Endothelial cell of umbilical vein (primary cell): ENCODE results near the gene AMN. TPM values are rescaled to one million over a fixed set of nuclear protein-coding genes. Genes with fewer than 3 reads are reported as not detected.

Experiments
- BruUV-seq: library from RNA; stranded (reverse); fragments of 400-500 nt; replicated peaks from 2 replicates; lab custom pipeline; 2021; lab: Mats Ljungman, UMichigan
- CTCF ChIA-PET: fragments of 300-600, 350-600 bp; sonication (Branson Sonifier 250); formaldehyde crosslinking; loops from one replicate; lab custom pipeline; 2021; ENCODE audit warnings: antibody characterized with exemption, inconsistent platforms; lab: Charles Lee
- POLR2A ChIA-PET: fragments of 300-600, 350-600 bp; sonication (Branson Sonifier 250); formaldehyde crosslinking; loops from one replicate; lab custom pipeline; 2021; ENCODE audit warnings: antibody characterized with exemption, inconsistent platforms; lab: Charles Lee
- DNase-seq: peaks from one replicate; pipeline ENCODE4 v3.0.0-alpha.2; 2011; ENCODE audit warnings: low read depth, low spot score
- FAIRE-seq: peaks from 2 replicates; lab custom pipeline; 2011; peaks lifted over from hg19 to GRCh38; lab: Jason Lieb, UNC
- H2AFZ ChIP-seq: 2 replicates; pipeline ENCODE4 v1.6.0; 2012; ENCODE audit warnings: low read depth, low read length, control low read depth, inconsistent platforms
- H3K27ac ChIP-seq: 2 replicates; pipeline ENCODE4 v1.5.1; 2011; ENCODE audit warnings: low read depth, mild to moderate bottlenecking, control low read depth, low read length, moderate library complexity; ENCODE audit not compliant: insufficient read depth
- H3K27me3 ChIP-seq, 2 experiments: 2 replicates each; pipeline versions ENCODE4 v1.6.0 to v1.6.1; 2011; ENCODE audit warnings: low read length in 2 of 2, mixed read lengths in 1 of 2; ENCODE audit not compliant: control insufficient read depth in 2 of 2, insufficient read depth in 2 of 2
- H3K36me3 ChIP-seq, 2 experiments: 2 replicates in 1 of 2; 3 replicates in 1 of 2; pipeline ENCODE4 v1.5.1; 2011; ENCODE audit warnings: low read length in 2 of 2, mild to moderate bottlenecking in 1 of 2, moderate library complexity in 1 of 2; ENCODE audit not compliant: control insufficient read depth in 2 of 2, insufficient read depth in 2 of 2; ENCODE audit errors: extremely low read depth in 1 of 2
- H3K4me1 ChIP-seq: 3 replicates; pipeline ENCODE4 v1.5.1; 2011; ENCODE audit warnings: mild to moderate bottlenecking, low read length; ENCODE audit not compliant: control insufficient read depth, insufficient read depth; ENCODE audit errors: extremely low read depth
- H3K4me2 ChIP-seq: 2 replicates; pipeline ENCODE4 v1.6.1; 2011; ENCODE audit warnings: low read length, control low read depth, mixed read lengths; ENCODE audit not compliant: insufficient read depth
- H3K4me3 ChIP-seq, 3 experiments: fragments of 200-600 bp in 1 of 3; sonication (generic), shearing (Covaris generic) in 1 of 3; replicated peaks in 1 of 3; 2 replicates each; pipeline ENCODE4 v1.5.1; 2011 to 2016; ENCODE audit warnings: control low read depth in 3 of 3, low read length in 3 of 3, mild to moderate bottlenecking in 2 of 3, inconsistent platforms in 1 of 3, low read depth in 1 of 3, moderate library complexity in 1 of 3; ENCODE audit not compliant: insufficient read depth in 1 of 3
- H3K79me2 ChIP-seq: 2 replicates; pipeline ENCODE4 v1.6.0; 2012; ENCODE audit warnings: low read length, inconsistent platforms; ENCODE audit not compliant: control insufficient read depth, insufficient read depth
- H3K9ac ChIP-seq: replicated peaks from 2 replicates; pipeline ENCODE3; 2011; ENCODE audit warnings: low read length, control low read depth; ENCODE audit not compliant: insufficient read depth; ENCODE audit errors: extremely low read depth
- H3K9me1 ChIP-seq: replicated peaks from 3 replicates; pipeline ENCODE4 v1.6.0; 2011; ENCODE audit warnings: mild to moderate bottlenecking, low read length; ENCODE audit not compliant: control insufficient read depth, insufficient read depth; ENCODE audit errors: extremely low read depth
- H3K9me3 ChIP-seq: replicated peaks from 2 replicates; pipeline ENCODE4 v1.5.1; 2012; ENCODE audit warnings: low read length, inconsistent platforms; ENCODE audit not compliant: control insufficient read depth, insufficient read depth
- H4K20me1 ChIP-seq: replicated peaks from 2 replicates; pipeline ENCODE3; 2011; ENCODE audit warnings: mild to moderate bottlenecking, low read length; ENCODE audit not compliant: control insufficient read depth, insufficient read depth; ENCODE audit errors: extremely low read depth
- EZH2 ChIP-seq: IDR thresholded peaks from 2 replicates; pipeline ENCODE4 v1.6.1; 2012; ENCODE audit warnings: borderline replicate concordance, low read depth, mild to moderate bottlenecking, moderate library complexity, low read length, inconsistent platforms; ENCODE audit not compliant: severe bottlenecking
- FOS ChIP-seq: IDR thresholded peaks from 2 replicates; pipeline ENCODE4 v1.6.1; 2011; ENCODE audit warnings: mild to moderate bottlenecking, low read length, moderate library complexity, borderline replicate concordance; ENCODE audit not compliant: insufficient read depth
- JUN ChIP-seq: IDR thresholded peaks from 2 replicates; pipeline ENCODE4 v1.6.1; 2011; ENCODE audit warnings: borderline replicate concordance, low read depth; ENCODE audit not compliant: insufficient read length, insufficient read depth
- dilution Hi-C: fragments of 300-500 bp; cut with MboI; formaldehyde crosslinking; loops from one replicate; pipeline ENCODE4 v1.15.0; 2019; ENCODE audit warnings: low sequenced_read_pairs; ENCODE audit not compliant: extremely low pct_ligation_motif_present
- intact Hi-C: fragments of 100-400 bp; cut with micrococcal nuclease; formaldehyde crosslinking; loops from one replicate; pipeline ENCODE4 v1.10.0; 2022
- polyA plus RNA-seq, 4 experiments: library from polyadenylated mRNA; depleted of rRNA in 3 of 4; stranded (reverse) in 3 of 4; unstranded in 1 of 4; fragments of >200 nt; gene quantifications; 2 replicates each; pipeline versions ENCODE4 v1.2.1 to v1.2.3, GENCODE V29; 2011 to 2012; ENCODE audit warnings: missing spikeins in 1 of 4
- total RNA-seq: library from RNA; stranded (reverse); gene quantifications from 2 replicates; pipeline ENCODE4 v1.2.3, GENCODE V29; 2021

The AMN gene
- total and polyA plus RNA-seq, 2 donors (not counting 3 experiments of a cell fraction or from before 2014, with no cell fraction given) = 0.03 TPM; not detected in 1

GRCh38 chr14:102923201-102923924 is 900 bp downstream of the AMN start:
- no peak for TF ChIP-seq FOS
- peak; percentile 97 for TF ChIP-seq EZH2
- H3K9me3 ChIP-seq = no peaks in the 10 kb centered on the region
- no peaks in the 10 kb centered on the region for H3K36me3 ChIP-seq
- no peak overlapping the region for H3K4me3 ChIP-seq
- H3K27me3 ChIP-seq = peaks cover 38 to 50% of the 10 kb centered on the region in 2 experiments
- H3K27ac ChIP-seq = no peak overlapping the region
- no peak for DNase-seq
- no peak for FAIRE-seq
- H3K79me2 ChIP-seq = no peaks in the 10 kb centered on the region
- no peak overlapping the region for H3K9ac ChIP-seq
- H3K4me1 ChIP-seq = peaks cover 6% of the 10 kb centered on the region
- H2AFZ ChIP-seq = no peak overlapping the region
- POLR2A ChIA-PET = no interaction called here
- no TSS peak for BruUV-seq
- CTCF ChIA-PET = interaction anchor here (1.1 to 2.6 kb wide), 2 partner anchors 149 to 229 kb away, joined by 4 to 9 read pairs; no protein-coding TSS in a partner anchor
- H3K9me1 ChIP-seq = no peaks in the 10 kb centered on the region
- no peaks in the 10 kb centered on the region for H4K20me1 ChIP-seq
- intact Hi-C loops = no loop called here
- dilution Hi-C loops = no loop called here
- no peak overlapping the region for H3K4me2 ChIP-seq

GRCh38 chr14:102923925-102924486 is 1.5 kb downstream of the AMN start:
- Histone ChIP-seq H3K9ac (no peak overlapping the region), H3K27me3 (peaks cover 42 to 57% of the 10 kb centered on the region in 2 experiments), H3K27ac (no peak overlapping the region), H3K4me2 (no peak overlapping the region), H4K20me1 (no peaks in the 10 kb centered on the region), H3K9me3 (no peaks in the 10 kb centered on the region), H3K79me2 (no peaks in the 10 kb centered on the region), H3K4me1 (peaks cover 13% of the 10 kb centered on the region), H2AFZ (no peak overlapping the region), H3K36me3 (no peaks in the 10 kb centered on the region), H3K9me1 (no peaks in the 10 kb centered on the region), H3K4me3 (no peak overlapping the region)
- peak; percentile 62 for TF ChIP-seq EZH2
- no peak for TF ChIP-seq JUN
- POLR2A ChIA-PET = interaction anchor here (0.6 kb wide), 1 partner anchor 326 kb away, joined by 5 read pairs; no protein-coding TSS in a partner anchor
- no peak for DNase-seq
- no peak for FAIRE-seq
- no TSS peak for BruUV-seq
- CTCF ChIA-PET = interaction anchor here (1.0 to 1.9 kb wide), 3 partner anchors 149 to 485 kb away, joined by 3 to 13 read pairs (median 6); no protein-coding TSS in a partner anchor
- intact Hi-C loops = no loop called here
- dilution Hi-C loops = no loop called here
